Measurements from ENCODE around the gene SPEN. TPM values are rescaled to one million over a fixed set of nuclear protein-coding genes. Genes with fewer than 3 reads are reported as not detected.
A peak's percentile ranks its signal among the peaks of the same experiment; 100 is the strongest.
"Not testable (repeated sequence)": the region's sequence is repeated elsewhere in the genome, so short reads cannot be mapped to it uniquely, and the experiment has no call there.

SPEN gene
- total RNA-seq, 1 experiment from 2014 or later: 44.2 TPM

- ChIA-PET CTCF (interaction anchor here (0.6 to 0.8 kb wide), 4 partner anchors 19 to 400 kb away, joined by 3 to 6 read pairs (median 4); no protein-coding TSS in a partner anchor), POLR2A (interaction anchor here (0.7 to 1.5 kb wide), 4 partner anchors 9 to 61 kb away, joined by 3 to 5 read pairs (median 4); no protein-coding TSS in a partner anchor)
- H3K27ac Mint-ChIP-seq (ENCODE audit: low read depth, unreplicated experiment): peak overlapping the region; percentile 8
- no peak for DNase-seq (ENCODE audit: unreplicated experiment)
- H3K4me1 Mint-ChIP-seq (ENCODE audit: insufficient read depth, unreplicated experiment): peaks cover 20% of the 10 kb centered on the region
- H3K36me3 Mint-ChIP-seq (ENCODE audit: insufficient read depth, unreplicated experiment): peaks cover 24% of the 10 kb centered on the region
- no peak for TF ChIP-seq CTCF (IDR thresholded peaks at IDR 0.05; ENCODE audit: unreplicated experiment)
- H3K27me3 Mint-ChIP-seq (ENCODE audit: insufficient read depth, unreplicated experiment): no peaks in the 10 kb centered on the region
- intact Hi-C loops (cut with micrococcal nuclease): no loop called here
- no TSS peak for BruUV-seq (replicated peaks)
- no peak overlapping the region for H3K4me3 Mint-ChIP-seq (ENCODE audit: unreplicated experiment)
- no peaks in the 10 kb centered on the region for H3K9me3 Mint-ChIP-seq (ENCODE audit: unreplicated experiment)
Measured at GRCh38 chr1:15895233-15895632, 47.7 kb downstream of the SPEN start.

- H3K36me3 Mint-ChIP-seq (ENCODE audit: insufficient read depth, unreplicated experiment): peaks cover 28% of the 10 kb centered on the region
- peaks cover 20% of the 10 kb centered on the region for H3K4me1 Mint-ChIP-seq (ENCODE audit: insufficient read depth, unreplicated experiment)
- H3K9me3 Mint-ChIP-seq (ENCODE audit: unreplicated experiment); intact Hi-C loops (cut with micrococcal nuclease); BruUV-seq (replicated peaks); DNase-seq (ENCODE audit: unreplicated experiment); H3K27ac Mint-ChIP-seq (ENCODE audit: low read depth, unreplicated experiment); H3K4me3 Mint-ChIP-seq (ENCODE audit: unreplicated experiment); H3K27me3 Mint-ChIP-seq (ENCODE audit: insufficient read depth, unreplicated experiment): not testable (repeated sequence)
- ChIA-PET CTCF (interaction anchor here (0.7 kb wide), 1 partner anchor 83 kb away, joined by 3 read pairs; no protein-coding TSS in a partner anchor), POLR2A (interaction anchor here (0.7 to 1.8 kb wide), 8 partner anchors 8 to 81 kb away, joined by 3 to 7 read pairs (median 4); partner anchors contain the start of gene SPEN)
Measured at GRCh38 chr1:15896841-15897610, 49.5 kb downstream of the SPEN start.

GRCh38 chr1:15899266-15899665 lies 51.8 kb downstream of the SPEN start:
- ChIA-PET CTCF (interaction anchor here (0.7 kb wide), 1 partner anchor 96 kb away, joined by 3 read pairs; no protein-coding TSS in a partner anchor), POLR2A (interaction anchor here (0.7 to 1.0 kb wide), 2 partner anchors 65 to 220 kb away, joined by 3 to 4 read pairs; no protein-coding TSS in a partner anchor)
- Mint-ChIP-seq H3K27me3 (ENCODE audit: insufficient read depth, unreplicated experiment) (no peaks in the 10 kb centered on the region), H3K36me3 (ENCODE audit: insufficient read depth, unreplicated experiment) (peaks cover 28% of the 10 kb centered on the region), H3K27ac (ENCODE audit: low read depth, unreplicated experiment) (peak overlapping the region; percentile 31), H3K4me3 (ENCODE audit: unreplicated experiment) (no peak overlapping the region), H3K4me1 (ENCODE audit: insufficient read depth, unreplicated experiment) (peaks cover 13% of the 10 kb centered on the region), H3K9me3 (ENCODE audit: unreplicated experiment) (no peaks in the 10 kb centered on the region)
- intact Hi-C loops (cut with micrococcal nuclease): no loop called here
- no peak for TF ChIP-seq CTCF (IDR thresholded peaks at IDR 0.05; ENCODE audit: unreplicated experiment)
- DNase-seq (ENCODE audit: unreplicated experiment): no peak
- no TSS peak for BruUV-seq (replicated peaks)

GRCh38 chr1:15900662-15901279 lies 53.3 kb downstream of the SPEN start:
- Mint-ChIP-seq H3K9me3 (ENCODE audit: unreplicated experiment) (no peaks in the 10 kb centered on the region), H3K4me3 (ENCODE audit: unreplicated experiment) (no peak overlapping the region), H3K27me3 (ENCODE audit: insufficient read depth, unreplicated experiment) (no peaks in the 10 kb centered on the region), H3K36me3 (ENCODE audit: insufficient read depth, unreplicated experiment) (peaks cover 22% of the 10 kb centered on the region), H3K27ac (ENCODE audit: low read depth, unreplicated experiment) (no peak overlapping the region), H3K4me1 (ENCODE audit: insufficient read depth, unreplicated experiment) (peaks cover 13% of the 10 kb centered on the region)
- TF ChIP-seq CTCF (IDR thresholded peaks at IDR 0.05; ENCODE audit: unreplicated experiment): no peak
- POLR2A ChIA-PET: interaction anchor here (0.7 to 1.1 kb wide), 3 partner anchors 15 to 105 kb away, joined by 4 to 6 read pairs (median 4); no protein-coding TSS in a partner anchor
- intact Hi-C loops (cut with micrococcal nuclease): no loop called here
- no TSS peak for BruUV-seq (replicated peaks)
- CTCF ChIA-PET: interaction anchor here (0.9 kb wide), 1 partner anchor 105 kb away, joined by 3 read pairs; no protein-coding TSS in a partner anchor
- DNase-seq (ENCODE audit: unreplicated experiment): no peak

Measured in MCF 10A (cell line).